Ramos (cell line): ENCODE results near the gene UGT1A10.

ENCODE experiments used
- in situ Hi-C: fragments of 300-500 bp; cut with MboI; formaldehyde crosslinking; loops from one replicate; pipeline ENCODE4 v1.14.3; 2022; ENCODE audit warnings: low sequenced_read_pairs; ENCODE audit not compliant: unreplicated experiment

UGT1A10 gene

GRCh38 chr2:233799716-233800115, 163.5 kb downstream of the UGT1A10 start:
- in situ Hi-C loops: no loop called here

GRCh38 chr2:233800208-233800607, 164.0 kb downstream of the UGT1A10 start:
- in situ Hi-C loops: no loop called here

- in situ Hi-C loops: no loop called here
Measured at GRCh38 chr2:233801357-233802131, 165.3 kb downstream of the UGT1A10 start.

- in situ Hi-C loops: no loop called here
Measured at GRCh38 chr2:233802132-233802815, 166.0 kb downstream of the UGT1A10 start.

GRCh38 chr2:233803292-233803911, 167.2 kb downstream of the UGT1A10 start:
- in situ Hi-C loops: no loop called here

GRCh38 chr2:233803994-233804393, 167.7 kb downstream of the UGT1A10 start:
- in situ Hi-C loops: no loop called here

- in situ Hi-C loops: no loop called here
Measured at GRCh38 chr2:233807215-233807865, 171.1 kb downstream of the UGT1A10 start.

GRCh38 chr2:233807966-233808935, 172.0 kb downstream of the UGT1A10 start:
- in situ Hi-C loops: no loop called here

GRCh38 chr2:233810385-233810784, 174.1 kb downstream of the UGT1A10 start:
- in situ Hi-C loops: no loop called here

GRCh38 chr2:233811087-233811486, 174.8 kb downstream of the UGT1A10 start:
- in situ Hi-C loops: no loop called here

GRCh38 chr2:233811732-233812131, 175.5 kb downstream of the UGT1A10 start:
- in situ Hi-C loops: no loop called here

- in situ Hi-C loops: no loop called here
Measured at GRCh38 chr2:233813236-233814055, 177.2 kb downstream of the UGT1A10 start.

- in situ Hi-C loops: no loop called here
Measured at GRCh38 chr2:233814056-233814835, 178.0 kb downstream of the UGT1A10 start.

- in situ Hi-C loops: no loop called here
Measured at GRCh38 chr2:233815861-233816260, 179.6 kb downstream of the UGT1A10 start.

- in situ Hi-C loops: no loop called here
Measured at GRCh38 chr2:233816334-233816733, 180.1 kb downstream of the UGT1A10 start.

- in situ Hi-C loops: no loop called here
Measured at GRCh38 chr2:233816771-233817170, 180.5 kb downstream of the UGT1A10 start.

GRCh38 chr2:233817361-233817911, 181.2 kb downstream of the UGT1A10 start:
- in situ Hi-C loops: no loop called here
